CD4-positive, alpha-beta memory T cell (primary cell): ENCODE data around the gene AMOTL2. TPM values are rescaled to one million over a fixed set of nuclear protein-coding genes. Genes with fewer than 3 reads are reported as not detected.

Experiments
- CTCF ChIA-PET: fragments of 350-600 bp; sonication (Branson Sonifier 250); formaldehyde crosslinking; loops from one replicate; lab custom pipeline; 2021; ENCODE audit warnings: inconsistent platforms; ENCODE audit not compliant: partially characterized antibody; lab: Charles Lee
- POLR2A ChIA-PET: fragments of 350-600 bp; sonication (Branson Sonifier 250); formaldehyde crosslinking; loops from one replicate; lab custom pipeline; 2021; ENCODE audit not compliant: partially characterized antibody; lab: Charles Lee
- DNase-seq, 5 donors: peaks; one replicate each; pipeline versions ENCODE4 v3.0.0 to v3.0.0-alpha.2; 2020 to 2022; ENCODE audit warnings: mixed read lengths in 1 of 5
- H3K27ac ChIP-seq: one replicate; pipeline ENCODE4 v1.7.0; 2013; ENCODE audit warnings: low read depth, low read length
- H3K27me3 ChIP-seq: 2 replicates; pipeline ENCODE4 v1.7.0; 2013; ENCODE audit warnings: mild to moderate bottlenecking, low read length, moderate library complexity; ENCODE audit not compliant: insufficient read depth
- H3K36me3 ChIP-seq: 2 replicates; pipeline ENCODE4 v1.7.0; 2013; ENCODE audit warnings: mild to moderate bottlenecking, low read length, moderate library complexity; ENCODE audit not compliant: insufficient read depth
- H3K4me1 ChIP-seq: 2 replicates; pipeline ENCODE4 v1.7.0; 2013; ENCODE audit warnings: mild to moderate bottlenecking, low read length, moderate library complexity; ENCODE audit not compliant: insufficient read depth
- H3K4me3 ChIP-seq, 2 donors: one replicate each; pipeline ENCODE4 v1.7.0; 2013; ENCODE audit warnings: low read length in 2 of 2, mild to moderate bottlenecking in 1 of 2
- H3K9me3 ChIP-seq, 2 donors: one replicate each; pipeline ENCODE4 v1.7.0; 2013; ENCODE audit warnings: low read length in 2 of 2, control low read depth in 1 of 2; ENCODE audit not compliant: control insufficient read depth in 1 of 2
- H3K27ac Mint-ChIP-seq, 7 donors: one replicate each; pipeline ENCODE4 v1.8.0; 2020 to 2021; ENCODE audit warnings: mixed read lengths in 7 of 7, mild to moderate bottlenecking in 6 of 7, inconsistent platforms in 3 of 7, moderate library complexity in 3 of 7
- H3K27me3 Mint-ChIP-seq, 2 donors: one replicate each; pipeline ENCODE4 v1.8.0; 2020 to 2021; ENCODE audit warnings: mixed read lengths in 2 of 2
- H3K36me3 Mint-ChIP-seq, 2 donors: one replicate each; pipeline ENCODE4 v1.8.0; 2020 to 2021; ENCODE audit warnings: mixed read lengths in 2 of 2, inconsistent platforms in 1 of 2, mild to moderate bottlenecking in 1 of 2
- H3K4me1 Mint-ChIP-seq, 4 donors: one replicate each; pipeline ENCODE4 v1.8.0; 2020 to 2021; ENCODE audit warnings: mixed read lengths in 4 of 4, mild to moderate bottlenecking in 1 of 4
- H3K4me3 Mint-ChIP-seq, 8 donors: one replicate each; pipeline ENCODE4 v1.8.0; 2020 to 2021; ENCODE audit warnings: mixed read lengths in 8 of 8, mild to moderate bottlenecking in 7 of 8, moderate library complexity in 6 of 8, inconsistent platforms in 3 of 8
- H3K9me3 Mint-ChIP-seq, 8 donors: one replicate each; pipeline ENCODE4 v1.8.0; 2020 to 2021; ENCODE audit warnings: mixed read lengths in 8 of 8, mild to moderate bottlenecking in 5 of 8, inconsistent platforms in 3 of 8, moderate library complexity in 1 of 8
- intact Hi-C: fragments of 100-400 bp; cut with micrococcal nuclease; formaldehyde crosslinking; loops from one replicate; pipeline ENCODE4 v1.15.1; 2023
- polyA plus RNA-seq, 2 donors: library from polyadenylated mRNA; unstranded; fragments of 300-500 nt; fragmentation: Illumina TruSeq; gene quantifications; one replicate each; pipeline ENCODE4 v1.2.3, GENCODE V29; 2021
- total RNA-seq, 2 experiments: library from RNA; stranded (reverse); gene quantifications; one replicate each; pipeline ENCODE4 v1.2.3, GENCODE V29; 2021

Gene AMOTL2
- total and polyA plus RNA-seq, 4 experiments from 2014 or later: 0.23 to 0.48 TPM; not detected in 2

GRCh38 chr3:134370611-134371531 is 3.4 kb downstream of the AMOTL2 start:
- Histone ChIP-seq H3K36me3 (no peaks in the 10 kb centered on the region), H3K9me3 (no peaks in the 10 kb centered on the region), H3K27me3 (peaks cover 10% of the 10 kb centered on the region), H3K4me1 (peaks cover 8% of the 10 kb centered on the region), H3K4me3 (no peak overlapping the region), H3K27ac (no peak overlapping the region)
- peaks cover 13 to 18% of the 10 kb centered on the region in 2 donors for H3K27me3 Mint-ChIP-seq
- intact Hi-C loops: no loop called here
- H3K9me3 Mint-ChIP-seq: no peaks in the 10 kb centered on the region
- ChIA-PET POLR2A (no interaction called here), CTCF (interaction anchor here (0.5 kb wide), 1 partner anchor 352 kb away, joined by 3 read pairs; no protein-coding TSS in a partner anchor)
- no peaks in the 10 kb centered on the region for H3K36me3 Mint-ChIP-seq
- no peak overlapping the region for H3K27ac Mint-ChIP-seq
- no peak overlapping the region for H3K4me3 Mint-ChIP-seq
- DNase-seq: no peak
- peaks cover 7 to 13% (median 10%) of the 10 kb centered on the region in 4 donors for H3K4me1 Mint-ChIP-seq

DNA sequence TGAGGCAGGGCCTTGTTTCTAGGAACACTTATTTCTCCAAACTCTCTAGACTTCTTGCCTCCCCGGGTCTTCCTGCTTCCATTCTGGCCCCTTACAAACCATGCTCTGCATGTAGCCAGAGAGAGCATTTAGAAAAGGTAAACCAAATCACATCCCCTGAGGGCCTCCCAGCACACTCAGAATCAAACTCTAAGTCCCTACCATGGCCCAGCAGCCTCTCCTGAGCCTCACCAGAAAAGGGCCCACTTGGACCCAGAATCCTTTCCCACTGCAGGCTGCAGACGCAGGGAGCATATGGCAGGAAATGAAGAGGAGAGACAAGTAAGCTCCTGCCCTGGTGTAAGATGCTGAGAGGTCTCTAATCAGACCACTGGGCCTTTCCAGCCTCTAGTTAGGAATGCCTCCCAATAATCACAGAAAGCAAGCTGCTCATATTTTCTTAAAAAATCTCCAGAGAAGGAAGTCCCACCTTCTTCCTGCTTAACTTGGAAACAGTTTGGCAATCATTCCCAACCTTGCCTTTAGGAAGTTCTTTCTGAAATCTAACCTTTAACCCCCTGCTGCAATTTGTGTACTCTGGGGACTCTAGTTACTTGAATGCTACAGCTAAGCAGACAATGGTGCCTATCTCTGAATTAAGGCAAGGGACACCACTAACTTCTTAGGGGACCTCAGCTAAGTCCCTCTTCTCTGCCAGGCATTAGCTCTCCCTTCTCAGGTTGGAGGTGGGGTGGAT is 4.2 kb downstream of the AMOTL2 start:
- H3K36me3 Mint-ChIP-seq: no peaks in the 10 kb centered on the region
- peak overlapping the region in 1 of 7 donors; percentile 37 for H3K27ac Mint-ChIP-seq
- POLR2A ChIA-PET: no interaction called here
- H3K27me3 Mint-ChIP-seq: peaks cover 6 to 10% of the 10 kb centered on the region in 2 donors
- H3K4me3 Mint-ChIP-seq: no peak overlapping the region
- CTCF ChIA-PET: interaction anchor here (0.5 kb wide), 1 partner anchor 351 kb away, joined by 3 read pairs; no protein-coding TSS in a partner anchor
- no peak for DNase-seq
- H3K4me3 ChIP-seq: no peak overlapping the region
- intact Hi-C loops: loop anchor here (10.0 kb wide), 1 partner anchor 105 kb away; no protein-coding TSS in a partner anchor
- H3K9me3 Mint-ChIP-seq: no peaks in the 10 kb centered on the region
- no peak overlapping the region for H3K27ac ChIP-seq
- H3K36me3 ChIP-seq: no peaks in the 10 kb centered on the region
- H3K9me3 ChIP-seq: no peaks in the 10 kb centered on the region
- peaks cover 5% of the 10 kb centered on the region for H3K27me3 ChIP-seq
- peaks cover 9 to 14% (median 12%) of the 10 kb centered on the region in 4 donors for H3K4me1 Mint-ChIP-seq
- H3K4me1 ChIP-seq: peaks cover 13% of the 10 kb centered on the region

DNA sequence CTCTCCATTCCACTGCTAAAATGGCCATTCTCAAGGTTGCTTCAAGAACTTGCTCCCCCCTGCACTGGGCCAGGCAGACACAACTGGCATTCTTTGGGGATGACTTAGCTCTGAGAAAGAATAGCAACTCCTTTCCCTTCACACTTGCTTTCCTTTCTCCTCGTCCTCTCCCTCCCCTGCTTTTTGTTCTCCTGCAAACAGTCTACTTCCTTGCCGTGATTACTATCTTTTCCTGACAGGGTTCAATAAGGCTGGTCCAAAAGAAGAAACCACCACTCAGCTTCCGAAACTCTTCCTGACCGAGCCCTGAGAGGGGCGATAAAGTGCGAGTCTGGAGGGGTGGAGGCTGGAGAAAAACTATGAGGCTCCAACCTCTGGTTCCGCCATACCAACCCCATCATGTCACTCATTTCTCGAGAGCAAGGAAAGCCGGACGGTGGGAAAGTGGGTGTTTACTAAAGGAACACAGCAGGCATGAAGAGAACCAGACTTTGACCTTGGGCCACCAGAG is 5.0 kb downstream of the AMOTL2 start:
- Mint-ChIP-seq H3K9me3 (no peaks in the 10 kb centered on the region), H3K27ac (no peak overlapping the region), H3K27me3 (peaks cover 2 to 4% of the 10 kb centered on the region in 2 donors), H3K4me3 (no peak overlapping the region), H3K4me1 (peaks cover 11 to 17% (median 15%) of the 10 kb centered on the region in 4 donors), H3K36me3 (no peaks in the 10 kb centered on the region)
- Histone ChIP-seq H3K9me3 (no peaks in the 10 kb centered on the region), H3K27me3 (no peaks in the 10 kb centered on the region), H3K4me3 (no peak overlapping the region), H3K27ac (no peak overlapping the region), H3K4me1 (peaks cover 15% of the 10 kb centered on the region), H3K36me3 (no peaks in the 10 kb centered on the region)
- no peak for DNase-seq
- intact Hi-C loops: loop anchor here (10.0 kb wide), 1 partner anchor 106 kb away; no protein-coding TSS in a partner anchor
- POLR2A ChIA-PET: no interaction called here
- CTCF ChIA-PET: no interaction called here

- Histone ChIP-seq H3K36me3 (no peaks in the 10 kb centered on the region), H3K27me3 (no peaks in the 10 kb centered on the region), H3K4me1 (peaks cover 18% of the 10 kb centered on the region), H3K27ac (no peak overlapping the region), H3K4me3 (no peak overlapping the region), H3K9me3 (no peaks in the 10 kb centered on the region)
- intact Hi-C loops: loop anchor here (10.0 kb wide), 1 partner anchor 106 kb away; no protein-coding TSS in a partner anchor
- Mint-ChIP-seq H3K36me3 (no peaks in the 10 kb centered on the region), H3K4me1 (peaks cover 11 to 21% (median 17%) of the 10 kb centered on the region in 4 donors), H3K27me3 (peaks cover 2 to 4% of the 10 kb centered on the region in 2 donors), H3K9me3 (no peaks in the 10 kb centered on the region), H3K27ac (no peak overlapping the region), H3K4me3 (no peak overlapping the region)
- no peak for DNase-seq
- ChIA-PET CTCF (no interaction called here), POLR2A (no interaction called here)
These were observed 5.5 kb downstream of the AMOTL2 start for GRCh38 chr3:134368751-134369105.

DNA sequence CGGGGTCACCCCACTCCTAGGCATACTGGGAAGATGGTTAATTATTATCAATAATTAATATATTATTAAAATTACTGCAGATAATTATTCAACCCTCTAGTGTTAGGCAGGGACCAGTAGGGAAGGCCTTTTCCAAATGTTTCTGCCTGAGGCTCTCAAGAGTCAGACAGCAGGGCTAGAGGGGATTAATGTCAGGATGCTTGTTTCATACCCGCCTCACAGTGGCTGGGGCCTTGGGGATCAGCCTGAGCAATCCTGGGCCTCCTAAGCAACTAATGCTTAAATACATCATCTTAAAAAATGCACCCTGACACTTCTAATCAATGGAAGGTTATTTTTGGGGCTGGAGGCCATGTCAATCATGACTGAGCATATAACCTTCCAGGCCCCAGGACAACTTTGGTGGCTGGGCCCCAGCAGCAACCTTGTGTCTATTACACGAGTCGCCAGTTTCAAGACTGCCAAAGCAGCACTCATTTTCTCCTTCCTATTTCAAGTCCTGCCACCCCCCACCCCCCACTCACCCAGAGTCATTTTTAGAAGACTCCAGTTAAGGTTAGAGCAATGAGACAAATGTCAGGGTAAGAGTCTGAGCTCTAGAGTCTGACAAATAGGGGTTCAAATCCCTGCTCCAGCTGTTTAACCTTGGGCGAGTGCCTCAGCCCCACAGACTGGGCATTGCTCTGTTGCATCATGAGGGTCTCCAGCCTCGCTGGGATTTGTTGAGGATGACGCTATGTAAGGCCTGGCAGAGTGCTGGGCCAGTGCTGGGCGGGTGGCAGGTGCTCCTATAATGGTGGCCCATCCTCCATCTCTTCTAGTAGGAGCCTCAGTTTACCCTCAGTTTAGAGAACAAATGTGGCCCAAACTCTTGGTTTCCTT is 6.1 kb downstream of the AMOTL2 start:
- Histone ChIP-seq H3K27me3 (no peaks in the 10 kb centered on the region), H3K4me3 (no peak overlapping the region), H3K27ac (no peak overlapping the region), H3K4me1 (peaks cover 25% of the 10 kb centered on the region), H3K36me3 (no peaks in the 10 kb centered on the region), H3K9me3 (no peaks in the 10 kb centered on the region)
- Mint-ChIP-seq H3K4me3 (no peak overlapping the region), H3K9me3 (no peaks in the 10 kb centered on the region), H3K36me3 (no peaks in the 10 kb centered on the region), H3K4me1 (peaks cover 16 to 27% (median 22%) of the 10 kb centered on the region in 4 donors), H3K27me3 (peaks cover 1 to 2% of the 10 kb centered on the region in 2 donors), H3K27ac (peak overlapping the region in 1 of 7 donors; percentile 52)
- POLR2A ChIA-PET: no interaction called here
- no peak for DNase-seq
- intact Hi-C loops: loop anchor here (10.0 kb wide), 1 partner anchor 107 kb away; no protein-coding TSS in a partner anchor
- CTCF ChIA-PET: no interaction called here

DNA sequence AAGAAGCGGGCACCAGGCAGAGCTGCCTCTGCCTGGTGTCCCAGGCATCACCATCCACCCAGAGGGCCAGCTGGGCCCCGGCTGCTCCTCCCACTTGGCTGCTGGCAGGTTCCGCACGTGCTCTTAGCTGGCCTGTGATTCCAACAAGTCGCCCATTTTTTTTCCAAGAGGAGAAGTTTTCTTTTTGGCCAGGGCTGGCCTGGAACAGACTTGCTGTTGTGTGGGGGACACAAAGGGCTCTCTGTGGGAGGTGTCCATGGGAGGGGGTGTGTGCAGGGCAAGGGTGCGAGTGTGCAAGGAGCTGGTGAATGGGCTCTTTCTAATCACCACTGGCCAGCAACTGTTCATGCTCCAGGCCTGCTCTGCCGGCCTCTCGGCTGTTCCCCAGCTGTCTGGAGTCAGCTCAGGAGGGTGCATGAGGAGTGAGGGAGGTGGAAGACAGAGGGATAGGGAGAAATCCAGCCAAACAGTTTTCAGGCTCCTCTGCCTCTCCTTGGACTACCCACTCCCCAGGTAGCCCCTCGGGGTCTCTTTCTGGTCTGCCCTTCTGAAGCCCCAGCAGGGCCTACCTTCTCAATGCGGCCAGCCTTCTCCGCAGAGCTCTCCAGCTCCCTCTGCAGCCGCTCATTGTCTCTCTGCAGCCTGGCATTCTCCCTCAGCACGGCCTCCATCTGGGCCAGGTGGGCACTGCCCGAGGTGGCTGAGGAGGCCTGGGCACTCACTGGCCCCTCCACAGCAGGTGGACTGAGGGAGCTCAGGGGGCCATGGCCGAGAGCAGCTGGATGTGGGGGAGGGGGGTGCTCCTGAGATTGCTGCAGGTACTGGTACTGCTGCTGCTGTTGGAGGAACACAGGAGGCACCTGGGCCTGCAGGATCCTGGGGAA is 7.1 kb downstream of the AMOTL2 start:
- no peaks in the 10 kb centered on the region for H3K27me3 ChIP-seq
- ChIA-PET POLR2A (no interaction called here), CTCF (interaction anchor here (1.0 to 1.1 kb wide), 2 partner anchors 110 to 155 kb away, joined by 3 read pairs; no protein-coding TSS in a partner anchor)
- H3K4me3 Mint-ChIP-seq: no peak overlapping the region
- H3K4me3 ChIP-seq: no peak overlapping the region
- H3K27me3 Mint-ChIP-seq: peaks cover 1 to 2% of the 10 kb centered on the region in 2 donors
- intact Hi-C loops: loop anchor here (10.0 kb wide), 1 partner anchor 108 kb away; no protein-coding TSS in a partner anchor
- H3K36me3 Mint-ChIP-seq: no peaks in the 10 kb centered on the region
- DNase-seq: no peak
- H3K27ac Mint-ChIP-seq: peak overlapping the region in 1 of 7 donors; percentile 66
- H3K27ac ChIP-seq: no peak overlapping the region
- H3K9me3 ChIP-seq: no peaks in the 10 kb centered on the region
- H3K9me3 Mint-ChIP-seq: no peaks in the 10 kb centered on the region
- H3K4me1 Mint-ChIP-seq: peaks cover 18 to 30% (median 24%) of the 10 kb centered on the region in 4 donors
- H3K36me3 ChIP-seq: no peaks in the 10 kb centered on the region
- H3K4me1 ChIP-seq: peaks cover 27% of the 10 kb centered on the region
